HEK293T (cell line): ENCODE data around the gene EXD3.

Experiments used
- ARNT ChIP-seq: fragments of 450-650 bp; IDR thresholded peaks from 2 replicates; pipeline ENCODE4 v1.6.1; 2017; ENCODE audit warnings: mild to moderate bottlenecking
- BHLHE40 ChIP-seq: fragments of 450-650 bp; IDR thresholded peaks from 2 replicates; pipeline ENCODE4 v1.6.1; 2016; ENCODE audit warnings: mild to moderate bottlenecking, moderate library complexity, borderline replicate concordance
- ELF4 ChIP-seq: fragments of 450-650 bp; IDR thresholded peaks from 2 replicates; pipeline ENCODE4 v1.6.1; 2017; ENCODE audit warnings: antibody characterized with exemption
- FOXK2 ChIP-seq: fragments of 450-650 bp; IDR thresholded peaks from 2 replicates; pipeline ENCODE4 v1.6.1; 2016; ENCODE audit warnings: mild to moderate bottlenecking
- FOXM1 ChIP-seq: fragments of 450-650 bp; IDR thresholded peaks from 2 replicates; pipeline ENCODE4 v1.6.1; 2017; ENCODE audit warnings: mild to moderate bottlenecking, borderline replicate concordance
- SUZ12 ChIP-seq: fragments of 450-650 bp; IDR thresholded peaks from 2 replicates; pipeline ENCODE4 v1.6.1; 2016; ENCODE audit warnings: mild to moderate bottlenecking

- TF ChIP-seq ELF4 (no peak), SUZ12 (no peak), FOXK2 (no peak), FOXM1 (no peak), ARNT (no peak), BHLHE40 (no peak)
These were observed 25.6 kb upstream of the EXD3 start for GRCh38 chr9:137448602-137448962.
